HepG2 (cell line): ENCODE measurements around the gene EPB41. TPM values are rescaled to one million over a fixed set of nuclear protein-coding genes. Genes with fewer than 3 reads are reported as not detected.

Experiments
- CHCHD3 ChIP-seq: sonication (generic); formaldehyde crosslinking; IDR thresholded peaks from 2 replicates; pipeline ENCODE4 v1.8.0; 2022; ENCODE audit warnings: mild to moderate bottlenecking, missing genetic modification reagents, moderate library complexity
- CHD2 ChIP-seq: IDR thresholded peaks from 2 replicates; pipeline ENCODE4 v1.6.1; 2011; ENCODE audit warnings: low read depth, low read length, improper control_type of control experiment
- DNMT3B ChIP-seq: conservative IDR thresholded peaks from 2 replicates; pipeline ENCODE4 v1.6.1; 2016; ENCODE audit warnings: missing biosample characterization, control low read depth
- FOXK2 ChIP-seq: fragments of 450-650 bp; IDR thresholded peaks from 2 replicates; pipeline ENCODE4 v1.6.1; 2016
- GLI4 ChIP-seq: sonication (generic); formaldehyde crosslinking; IDR thresholded peaks from 2 replicates; pipeline ENCODE4 v1.5.1; 2020; ENCODE audit warnings: missing genetic modification reagents, mild to moderate bottlenecking, moderate library complexity, borderline replicate concordance
- HOXA7 ChIP-seq: sonication (generic); formaldehyde crosslinking; IDR thresholded peaks from 2 replicates; pipeline ENCODE4 v1.8.1; 2022; ENCODE audit warnings: mild to moderate bottlenecking, missing genetic modification reagents, moderate library complexity
- ISX ChIP-seq: sonication (generic); formaldehyde crosslinking; conservative IDR thresholded peaks from 2 replicates; pipeline ENCODE4 v1.5.0; 2020; ENCODE audit warnings: missing genetic modification reagents
- KDM5B ChIP-seq: sonication (generic); formaldehyde crosslinking; IDR thresholded peaks from 2 replicates; pipeline ENCODE4 v1.4.0; 2020; ENCODE audit warnings: missing genetic modification reagents, mild to moderate bottlenecking, borderline replicate concordance
- MED13 ChIP-seq: sonication (generic); formaldehyde crosslinking; IDR thresholded peaks from 2 replicates; pipeline ENCODE4 v1.5.0; 2020; ENCODE audit warnings: missing genetic modification reagents
- RFXANK ChIP-seq: IDR thresholded peaks from 2 replicates; pipeline ENCODE4 v1.6.1; 2016
- SMAD9 ChIP-seq: sonication (generic); formaldehyde crosslinking; IDR thresholded peaks from 2 replicates; pipeline ENCODE4 v1.5.1; 2020; ENCODE audit warnings: mild to moderate bottlenecking, missing genetic modification reagents
- SOX5 ChIP-seq: IDR thresholded peaks from 2 replicates; pipeline ENCODE4 v1.6.1; 2016; ENCODE audit warnings: borderline replicate concordance
- SP4 ChIP-seq: sonication (generic); formaldehyde crosslinking; IDR thresholded peaks from 2 replicates; pipeline ENCODE4 v1.8.1; 2023; ENCODE audit warnings: mild to moderate bottlenecking, missing genetic modification reagents
- SRF ChIP-seq: IDR thresholded peaks from 2 replicates; pipeline ENCODE4 v1.6.1; 2011; ENCODE audit warnings: mild to moderate bottlenecking, low read depth, low read length, moderate library complexity
- TOPORS ChIP-seq: sonication (generic); formaldehyde crosslinking; IDR thresholded peaks from 2 replicates; pipeline ENCODE4 v1.8.0; 2023; ENCODE audit warnings: mild to moderate bottlenecking, missing genetic modification reagents
- ZBTB42 ChIP-seq: sonication (generic); formaldehyde crosslinking; IDR thresholded peaks from 2 replicates; pipeline ENCODE4 v1.5.0; 2020; ENCODE audit warnings: mild to moderate bottlenecking, missing genetic modification reagents
- ZFP36 ChIP-seq: fragments of 150-350 bp; IDR thresholded peaks from 2 replicates; pipeline ENCODE4 v1.6.1; 2018; ENCODE audit warnings: borderline replicate concordance, low read length, low read depth; ENCODE audit not compliant: partially characterized antibody
- ZNF251 ChIP-seq: sonication (generic); formaldehyde crosslinking; IDR thresholded peaks from 2 replicates; pipeline ENCODE4 v1.9.0; 2021; ENCODE audit warnings: mild to moderate bottlenecking, missing genetic modification reagents
- ZNF30 ChIP-seq: sonication (generic); formaldehyde crosslinking; IDR thresholded peaks from 2 replicates; pipeline ENCODE4 v1.5.0; 2020; ENCODE audit warnings: mild to moderate bottlenecking, missing genetic modification reagents
- ZNF781 ChIP-seq: sonication (generic); formaldehyde crosslinking; IDR thresholded peaks from 2 replicates; pipeline ENCODE4 v1.5.1; 2020; ENCODE audit warnings: borderline replicate concordance, mild to moderate bottlenecking, missing genetic modification reagents; ENCODE audit errors: not compliant biosample characterization
- polyA plus RNA-seq, 8 experiments: library from polyadenylated mRNA; depleted of rRNA in 3 of 8; stranded (reverse) in 7 of 8; unstranded in 1 of 8; fragments of >200 nt; fragmentation: Illumina TruSeq in 4 of 8; extraction: Trizol in 4 of 8; gene quantifications; 2 replicates each; pipeline versions ENCODE4 v1.2.1 to v1.2.3, GENCODE V29; 2011 to 2016; ENCODE audit warnings: low read depth in 4 of 8, missing spikeins in 1 of 8, mixed read lengths in 1 of 8; ENCODE audit not compliant: insufficient read depth in 1 of 8
- total RNA-seq, 5 experiments: library from RNA; depleted of rRNA; stranded (reverse); fragments of >200 nt; fragmentation: Illumina TruSeq; extraction: Trizol; gene quantifications; 2 replicates each; pipeline ENCODE4 v1.2.3, GENCODE V29; 2016; ENCODE audit warnings: low read depth in 1 of 5
- TF ChIP-seq, protein P1 (sequence below): IDR thresholded peaks from 2 replicates; pipeline ENCODE4 v1.6.1; 2016; ENCODE audit warnings: missing biosample characterization, missing genetic modification reagents, low read depth
- TF ChIP-seq, protein P2 (sequence below): sonication (generic); formaldehyde crosslinking; IDR thresholded peaks from 2 replicates; pipeline ENCODE4 v1.9.0; 2022; ENCODE audit warnings: missing genetic modification reagents, mild to moderate bottlenecking, borderline replicate concordance
- TF ChIP-seq, protein P3 (sequence below): sonication (generic); formaldehyde crosslinking; conservative IDR thresholded peaks from 2 replicates; pipeline ENCODE4 v1.4.0; 2020; ENCODE audit warnings: missing genetic modification reagents

Gene EPB41
- total and polyA plus RNA-seq, 2 of the 13 experiments (the other 11 are each of a cell fraction or from before 2014, with no cell fraction given) = 34.5 to 46.7 TPM

DNA sequence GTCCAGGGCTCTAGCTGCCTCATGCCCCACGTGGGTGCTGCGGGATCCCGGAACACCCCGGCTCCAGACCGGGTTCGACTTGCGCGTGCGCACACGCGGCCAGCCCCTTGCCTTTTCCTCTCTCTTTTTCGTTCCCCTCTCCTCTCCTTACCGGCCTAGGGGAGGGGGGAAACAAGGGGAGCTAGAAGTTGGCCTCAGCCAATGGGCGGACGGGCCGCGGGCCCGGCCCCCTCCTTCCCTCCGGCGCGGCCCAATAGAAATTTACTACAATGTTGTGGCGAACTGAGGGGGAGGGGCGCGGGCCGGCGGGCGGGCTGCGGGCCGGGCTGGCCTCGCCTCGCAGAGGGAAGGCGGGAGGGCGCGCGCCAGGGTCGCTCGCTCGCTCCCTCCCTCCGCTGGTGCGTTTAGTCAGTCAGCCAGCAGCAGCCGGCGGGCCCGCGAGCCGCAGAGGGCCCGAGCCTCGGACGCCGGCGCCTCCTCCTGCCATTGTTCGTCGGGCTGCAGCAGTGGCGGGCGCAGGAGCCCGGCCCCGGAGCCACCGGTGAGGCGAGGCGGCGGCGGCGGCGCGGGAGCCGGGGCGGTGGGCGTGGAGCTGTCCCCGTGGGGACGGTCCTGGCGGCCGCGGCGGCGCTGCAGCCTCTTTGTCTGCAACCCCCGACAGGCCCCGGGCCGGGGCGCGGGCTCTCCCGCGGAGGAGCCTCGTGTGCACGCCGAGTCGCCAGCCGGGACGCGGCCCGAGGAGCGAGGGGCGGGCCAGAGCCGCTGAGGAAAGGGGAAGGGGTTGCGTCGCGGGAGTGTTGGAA, at the start of gene EPB41 (continued):
- TF ChIP-seq CHD2 (no peak), TOPORS (no peak), ZNF251 (CRISPR knock-in tag) (no peak), ZNF781 (CRISPR knock-in tag) (no peak), ISX (CRISPR knock-in tag) (no peak), SOX5 (CRISPR knock-in tag) (no peak), MED13 (CRISPR knock-in tag) (0 out of 2 replicates have a peak, but pooled peaks have one; percentile 57), ZFP36 (no peak), HOXA7 (CRISPR knock-in tag) (no peak), DNMT3B (no peak), FOXK2 (peak; percentile 59; the same call in 1 of the 2 replicates), SMAD9 (no peak), SRF (no peak), ZNF30 (CRISPR knock-in tag) (no peak), ZBTB42 (no peak), CHCHD3 (CRISPR knock-in tag) (no peak), SP4 (CRISPR knock-in tag) (peak; percentile 39; the same call in 1 of the 2 replicates), GLI4 (CRISPR knock-in tag) (no peak), KDM5B (CRISPR knock-in tag) (no peak), RFXANK (no peak)
- TF ChIP-seq, protein P1, sequence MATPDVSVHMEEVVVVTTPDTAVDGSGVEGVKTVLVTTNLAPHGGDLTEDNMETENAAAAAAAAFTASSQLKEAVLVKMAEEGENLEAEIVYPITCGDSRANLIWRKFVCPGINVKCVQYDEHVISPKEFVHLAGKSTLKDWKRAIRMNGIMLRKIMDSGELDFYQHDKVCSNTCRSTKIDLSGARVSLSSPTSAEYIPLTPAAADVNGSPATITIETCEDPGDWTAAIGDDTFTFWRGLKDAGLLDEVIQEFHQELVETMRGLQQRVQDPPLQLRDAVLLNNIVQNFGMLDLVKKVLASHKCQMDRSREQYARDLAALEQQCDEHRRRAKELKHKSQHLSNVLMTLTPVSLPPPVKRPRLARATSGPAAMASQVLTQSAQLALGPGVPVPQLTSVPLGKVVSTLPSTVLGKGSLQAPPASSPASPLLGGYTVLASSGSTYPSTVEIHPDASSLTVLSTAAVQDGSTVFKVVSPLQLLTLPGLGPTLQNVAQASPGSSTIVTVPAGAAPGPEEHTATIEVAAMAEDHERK = no peak
- TF ChIP-seq, protein P2, sequence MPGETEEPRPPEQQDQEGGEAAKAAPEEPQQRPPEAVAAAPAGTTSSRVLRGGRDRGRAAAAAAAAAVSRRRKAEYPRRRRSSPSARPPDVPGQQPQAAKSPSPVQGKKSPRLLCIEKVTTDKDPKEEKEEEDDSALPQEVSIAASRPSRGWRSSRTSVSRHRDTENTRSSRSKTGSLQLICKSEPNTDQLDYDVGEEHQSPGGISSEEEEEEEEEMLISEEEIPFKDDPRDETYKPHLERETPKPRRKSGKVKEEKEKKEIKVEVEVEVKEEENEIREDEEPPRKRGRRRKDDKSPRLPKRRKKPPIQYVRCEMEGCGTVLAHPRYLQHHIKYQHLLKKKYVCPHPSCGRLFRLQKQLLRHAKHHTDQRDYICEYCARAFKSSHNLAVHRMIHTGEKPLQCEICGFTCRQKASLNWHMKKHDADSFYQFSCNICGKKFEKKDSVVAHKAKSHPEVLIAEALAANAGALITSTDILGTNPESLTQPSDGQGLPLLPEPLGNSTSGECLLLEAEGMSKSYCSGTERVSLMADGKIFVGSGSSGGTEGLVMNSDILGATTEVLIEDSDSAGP (CRISPR knock-in tag) = no peak; the same call in 1 of the 2 replicates
- TF ChIP-seq, protein P3, sequence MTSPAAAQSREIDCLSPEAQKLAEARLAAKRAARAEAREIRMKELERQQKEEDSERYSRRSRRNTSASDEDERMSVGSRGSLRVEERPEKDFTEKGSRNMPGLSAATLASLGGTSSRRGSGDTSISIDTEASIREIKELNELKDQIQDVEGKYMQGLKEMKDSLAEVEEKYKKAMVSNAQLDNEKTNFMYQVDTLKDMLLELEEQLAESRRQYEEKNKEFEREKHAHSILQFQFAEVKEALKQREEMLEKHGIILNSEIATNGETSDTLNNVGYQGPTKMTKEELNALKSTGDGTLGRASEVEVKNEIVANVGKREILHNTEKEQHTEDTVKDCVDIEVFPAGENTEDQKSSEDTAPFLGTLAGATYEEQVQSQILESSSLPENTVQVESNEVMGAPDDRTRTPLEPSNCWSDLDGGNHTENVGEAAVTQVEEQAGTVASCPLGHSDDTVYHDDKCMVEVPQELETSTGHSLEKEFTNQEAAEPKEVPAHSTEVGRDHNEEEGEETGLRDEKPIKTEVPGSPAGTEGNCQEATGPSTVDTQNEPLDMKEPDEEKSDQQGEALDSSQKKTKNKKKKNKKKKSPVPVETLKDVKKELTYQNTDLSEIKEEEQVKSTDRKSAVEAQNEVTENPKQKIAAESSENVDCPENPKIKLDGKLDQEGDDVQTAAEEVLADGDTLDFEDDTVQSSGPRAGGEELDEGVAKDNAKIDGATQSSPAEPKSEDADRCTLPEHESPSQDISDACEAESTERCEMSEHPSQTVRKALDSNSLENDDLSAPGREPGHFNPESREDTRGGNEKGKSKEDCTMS (CRISPR knock-in tag) = no peak
